Measurements from ENCODE around the gene YJU2. TPM values are rescaled to one million over a fixed set of nuclear protein-coding genes. Genes with fewer than 3 reads are reported as not detected.

YJU2 gene
- polyA plus RNA-seq, 2 of the 4 experiments (the other 2 are of a cell fraction): 12.3 to 14.9 TPM

GRCh38 chr19:4302243-4302640 lies 55.4 kb downstream of the YJU2 start, which contains the start of gene TMIGD2:
TSS of gene TMIGD2 (minus strand) at chr19:4302389. CDS start at chr19:4302385, 4 bp downstream.
- ATAC-seq (no peak), FAIRE-seq (no peak), DNase-seq (ENCODE audit: low read depth in 1 of 2, low spot score in 1 of 2) (no peak)
- TF ChIP-seq TP53 (CRISPR knock-in tag; IDR thresholded peaks at IDR 0.05) (no peak), MAZ (IDR thresholded peaks at IDR 0.05; ENCODE audit: borderline replicate concordance, low read depth, low read length) (no peak), REST (IDR thresholded peaks at IDR 0.05) (no peak), HOXB5 (CRISPR knock-in tag; IDR thresholded peaks at IDR 0.05) (no peak), BCL3 (IDR thresholded peaks at IDR 0.05) (no peak), KDM1A (IDR thresholded peaks at IDR 0.05; ENCODE audit: low read depth) (no peak), EHF (CRISPR knock-in tag; IDR thresholded peaks at IDR 0.05) (no peak), CEBPB (IDR thresholded peaks at IDR 0.05) (no peak), MAFK (IDR thresholded peaks at IDR 0.05; ENCODE audit: partially characterized antibody) (no peak), TFCP2L1 (CRISPR knock-in tag; IDR thresholded peaks at IDR 0.05) (no peak), ESRRA (IDR thresholded peaks at IDR 0.05; ENCODE audit: borderline replicate concordance, low read length) (no peak), CTCF (IDR thresholded peaks at IDR 0.05) (no peak), HMGXB4 (CRISPR knock-in tag; IDR thresholded peaks at IDR 0.05; ENCODE audit: borderline replicate concordance) (no peak), EP300 (IDR thresholded peaks at IDR 0.05) (no peak), POLR2A (IDR thresholded peaks at IDR 0.05; ENCODE audit: low read length) (no peak)
- WGBS (ENCODE audit: missing lambda C conversion rate): 67% methylated on average over 5 of the region's 8 CpGs
- ChIA-PET POLR2A (no interaction called here), CTCF (interaction anchor here (0.8 kb wide), 1 partner anchor 98 kb away, joined by 3 read pairs; the partner anchor contains the start of gene SH3GL1)
- Histone ChIP-seq H3K4me1 (no peaks in the 10 kb centered on the region), H3K4me3 (no peak within 1 kb of the TSS), H3K4me2 (no peak within 1 kb of the TSS), H3K9me3 (no peaks in the 10 kb centered on the region), H3K27ac (no peak within 1 kb of the TSS)

GRCh38 chr19:4303819-4304537 lies 57.1 kb downstream of the YJU2 start:
- WGBS (ENCODE audit: missing lambda C conversion rate): 16% methylated on average over 13 of the region's 18 CpGs
- peak overlapping the region; percentile 71 for H3K4me2 ChIP-seq
- CTCF ChIA-PET: interaction anchor here (1.0 to 1.2 kb wide), 2 partner anchors 48 kb away, joined by 3 read pairs; no protein-coding TSS in a partner anchor

More at GRCh38 chr19:4303819-4304537, 57.1 kb downstream of the YJU2 start:
- Histone ChIP-seq H3K9me3 (no peaks in the 10 kb centered on the region), H3K4me1 (no peaks in the 10 kb centered on the region), H3K4me3 (peak overlapping the region; percentile 59), H3K27ac (peak overlapping the region in 1 of 2 experiments; percentile 94; a peak in 5 of 6 replicates)
- no peak for FAIRE-seq
- ATAC-seq: no peak
- TF ChIP-seq ATOH8 (CRISPR knock-in tag; IDR thresholded peaks at IDR 0.05; ENCODE audit: low read depth): no peak
- no peak for TF ChIP-seq REST (IDR thresholded peaks at IDR 0.05)
- no peak for TF ChIP-seq ELK1 (IDR thresholded peaks at IDR 0.05; ENCODE audit: low read depth, low read length)
- TF ChIP-seq KDM1A (IDR thresholded peaks at IDR 0.05; ENCODE audit: low read depth): no peak
- TF ChIP-seq RCOR1 (IDR thresholded peaks at IDR 0.05; ENCODE audit: low read depth, low read length): no peak
- TF ChIP-seq EHF (CRISPR knock-in tag; IDR thresholded peaks at IDR 0.05): no peak
- no peak for TF ChIP-seq BCL3 (IDR thresholded peaks at IDR 0.05)
- POLR2A ChIA-PET: no interaction called here
- no peak for DNase-seq (ENCODE audit: low read depth in 1 of 2, low spot score in 1 of 2)
